Tibial artery (tissue), 4 donors: ENCODE measurements around the gene SPEN.
A peak's percentile ranks its signal among the peaks of the same experiment; 100 is the strongest.
"Not testable (repeated sequence)": the region's sequence is repeated elsewhere in the genome, so short reads cannot be mapped to it uniquely, and the experiment has no call there.

Experiments used
- DNase-seq, 2 donors: peaks; one replicate each; pipeline ENCODE4 v3.0.0-alpha.2; 2019
- H3K27ac ChIP-seq, 2 donors: fragments of 200-600 bp; sonication (generic) in 1 of 2; 1 replicate in 1 of 2; 2 replicates in 1 of 2; pipeline ENCODE4 v1.5.1; 2018 to 2019; ENCODE audit warnings: mild to moderate bottlenecking in 1 of 2
- H3K27me3 ChIP-seq, 2 donors: fragments of 200-600 bp; sonication (generic) in 1 of 2; one replicate each; pipeline versions ENCODE4 v1.5.1 to v1.6.0; 2016 to 2019
- H3K36me3 ChIP-seq, 3 donors: fragments of 200-600 bp; sonication (generic) in 2 of 3; one replicate each; pipeline ENCODE4 v1.5.1; 2016 to 2019; ENCODE audit warnings: mild to moderate bottlenecking in 2 of 3
- H3K4me1 ChIP-seq, 4 donors: fragments of 200-600 bp; sonication (generic) in 2 of 4; 1 replicate in 3 of 4; 2 replicates in 1 of 4; pipeline ENCODE4 v1.5.1; 2016 to 2019
- H3K4me3 ChIP-seq, 2 donors: fragments of 200-600 bp; sonication (generic) in 1 of 2; 1 replicate in 1 of 2; 2 replicates in 1 of 2; pipeline ENCODE4 v1.5.1; 2018 to 2019; ENCODE audit warnings: mild to moderate bottlenecking in 2 of 2
- H3K9me3 ChIP-seq, 3 donors: fragments of 200-600 bp; sonication (generic) in 1 of 3; one replicate each; pipeline ENCODE4 v1.5.1; 2016 to 2019
- CTCF ChIP-seq, 2 experiments: fragments of 200-600 bp in 1 of 2; fragments of 450-650 bp in 1 of 2; IDR thresholded peaks; one replicate each; pipeline ENCODE4 v1.5.1; 2017 to 2019; ENCODE audit warnings: antibody characterized with exemption in 2 of 2, mild to moderate bottlenecking in 1 of 2, moderate library complexity in 1 of 2
- intact Hi-C: fragments of 100-400 bp; cut with DNase I; formaldehyde crosslinking; loops from one replicate; pipeline ENCODE4 v1.15.0; 2023; ENCODE audit warnings: low total_unique reads

The SPEN gene

GRCh38 chr1:15816674-15817073 lies 30.8 kb upstream of the SPEN start:
- no peak for DNase-seq
- no peak for TF ChIP-seq CTCF (IDR thresholded peaks at IDR 0.05)
- H3K4me1 ChIP-seq: peaks cover 0 to 22% (median 12%) of the 10 kb centered on the region in 4 donors
- H3K36me3 ChIP-seq: no peaks in the 10 kb centered on the region
- H3K4me3 ChIP-seq: no peak overlapping the region
- H3K27me3 ChIP-seq: no peaks in the 10 kb centered on the region
- intact Hi-C loops: no loop called here
- H3K9me3 ChIP-seq: no peaks in the 10 kb centered on the region
- H3K27ac ChIP-seq: peak overlapping the region in 1 of 2 donors; percentile 33

- no peak overlapping the region for H3K27ac ChIP-seq
- no peaks in the 10 kb centered on the region for H3K9me3 ChIP-seq
- DNase-seq: no peak
- H3K4me3 ChIP-seq: no peak overlapping the region
- peaks cover 0 to 14% (median 8%) of the 10 kb centered on the region in 4 donors for H3K4me1 ChIP-seq
- no peaks in the 10 kb centered on the region for H3K27me3 ChIP-seq
- intact Hi-C loops: no loop called here
- no peaks in the 10 kb centered on the region for H3K36me3 ChIP-seq
- no peak for TF ChIP-seq CTCF (IDR thresholded peaks at IDR 0.05)
These were observed 27.0 kb upstream of the SPEN start for GRCh38 chr1:15820478-15820877.

GRCh38 chr1:15825800-15826199 lies 21.7 kb upstream of the SPEN start:
- Histone ChIP-seq H3K27me3 (no peaks in the 10 kb centered on the region), H3K36me3 (no peaks in the 10 kb centered on the region), H3K27ac (peak overlapping the region; percentile 58 to 68), H3K9me3 (no peaks in the 10 kb centered on the region), H3K4me1 (peaks cover 0 to 28% (median 9%) of the 10 kb centered on the region in 4 donors), H3K4me3 (no peak overlapping the region)
- DNase-seq: no peak
- intact Hi-C loops: loop anchor here (5.0 kb wide), 1 partner anchor 137 kb away; no protein-coding TSS in a partner anchor
- TF ChIP-seq CTCF (IDR thresholded peaks at IDR 0.05): no peak

- TF ChIP-seq CTCF (IDR thresholded peaks at IDR 0.05): no peak
- Histone ChIP-seq H3K4me3 (no peak overlapping the region), H3K4me1 (peaks cover 0 to 39% (median 13%) of the 10 kb centered on the region in 4 donors), H3K27ac (peak overlapping the region in 1 of 2 donors; percentile 58), H3K36me3 (no peaks in the 10 kb centered on the region), H3K9me3 (no peaks in the 10 kb centered on the region), H3K27me3 (no peaks in the 10 kb centered on the region)
- intact Hi-C loops: loop anchor here (5.0 kb wide), 1 partner anchor 135 kb away; no protein-coding TSS in a partner anchor
- DNase-seq: no peak
These were observed 20.5 kb upstream of the SPEN start for GRCh38 chr1:15826810-15827507.

- not testable (repeated sequence) for H3K36me3 ChIP-seq, H3K9me3 ChIP-seq, H3K27me3 ChIP-seq, H3K27ac ChIP-seq, H3K4me3 ChIP-seq, DNase-seq
- H3K4me1 ChIP-seq: peaks cover 0 to 45% (median 16%) of the 10 kb centered on the region in 4 donors
- intact Hi-C loops: loop anchor here (5.0 kb wide), 1 partner anchor 135 kb away; no protein-coding TSS in a partner anchor
These were observed 19.9 kb upstream of the SPEN start for GRCh38 chr1:15827567-15827966.

- not testable (repeated sequence) for H3K27me3 ChIP-seq, DNase-seq, H3K4me3 ChIP-seq, H3K9me3 ChIP-seq, H3K36me3 ChIP-seq, H3K27ac ChIP-seq
- peaks cover 0 to 56% (median 21%) of the 10 kb centered on the region in 4 donors for H3K4me1 ChIP-seq
- intact Hi-C loops: loop anchor here (5.0 kb wide), 1 partner anchor 133 kb away; no protein-coding TSS in a partner anchor
These were observed 18.6 kb upstream of the SPEN start for GRCh38 chr1:15828931-15829330.
